ENCODE data around the gene SPTLC3.

DNA sequence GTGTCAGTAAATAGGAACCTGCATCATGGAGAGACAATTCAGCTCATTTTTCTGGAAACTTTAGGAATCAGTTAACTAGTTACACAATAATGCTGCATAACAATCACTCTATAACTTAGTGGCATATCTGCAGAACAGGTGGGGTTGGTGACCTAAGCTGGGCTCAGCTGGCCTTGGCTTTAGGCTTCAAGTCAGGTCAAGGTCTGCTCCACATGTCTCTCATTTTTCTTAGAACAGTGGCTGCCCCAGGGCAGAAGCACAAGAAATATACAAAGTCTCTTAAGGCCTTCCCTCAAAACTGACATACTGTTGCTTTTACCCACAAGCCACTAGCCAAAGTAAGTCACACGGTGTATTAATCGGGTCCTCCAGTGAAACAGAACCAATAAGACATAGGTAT, 198.2 kb downstream of the SPTLC3 start:
- TF ChIP-seq TAF1 (IDR thresholded peaks at IDR 0.05; ENCODE audit: low read depth, low read length): no peak
- no peak for TF ChIP-seq POLR2A (IDR thresholded peaks at IDR 0.05; ENCODE audit: low read depth, low read length)
